Ishikawa (cell line): ENCODE measurements around the gene MROH8.

Source experiments
- EGR1 ChIP-seq: IDR thresholded peaks from 2 replicates; pipeline ENCODE4 v1.6.1; 2012
- MAX ChIP-seq: IDR thresholded peaks from 2 replicates; pipeline ENCODE4 v1.6.1; 2012
- RAD21 ChIP-seq: IDR thresholded peaks from 2 replicates; pipeline ENCODE4 v1.6.1; 2012; ENCODE audit warnings: low read depth
- REST ChIP-seq: IDR thresholded peaks from 2 replicates; pipeline ENCODE4 v1.6.1; 2012; ENCODE audit warnings: low read depth, mild to moderate bottlenecking
- TAF1 ChIP-seq: IDR thresholded peaks from 2 replicates; pipeline ENCODE4 v1.6.1; 2012; ENCODE audit warnings: low read depth, mild to moderate bottlenecking
- TCF12 ChIP-seq: IDR thresholded peaks from 2 replicates; pipeline ENCODE4 v1.6.1; 2012; ENCODE audit warnings: low read depth

GRCh38 chr20:37102571-37102970, 76.8 kb downstream of the MROH8 start:
- TF ChIP-seq TAF1 (no peak), RAD21 (no peak), REST (no peak), TCF12 (no peak), MAX (no peak), EGR1 (no peak)
